GM20000 (cell line): ENCODE data around the gene SREBF1.

ENCODE experiments used
- DNase-seq: peaks from one replicate; pipeline ENCODE4 v3.0.0; 2012; ENCODE audit warnings: low spot score
- CTCF ChIP-seq: IDR thresholded peaks from 2 replicates; pipeline ENCODE4 v1.5.1; 2012; ENCODE audit warnings: mild to moderate bottlenecking, control low read depth; ENCODE audit errors: extremely low read depth, missing control alignments

Gene SREBF1

DNA sequence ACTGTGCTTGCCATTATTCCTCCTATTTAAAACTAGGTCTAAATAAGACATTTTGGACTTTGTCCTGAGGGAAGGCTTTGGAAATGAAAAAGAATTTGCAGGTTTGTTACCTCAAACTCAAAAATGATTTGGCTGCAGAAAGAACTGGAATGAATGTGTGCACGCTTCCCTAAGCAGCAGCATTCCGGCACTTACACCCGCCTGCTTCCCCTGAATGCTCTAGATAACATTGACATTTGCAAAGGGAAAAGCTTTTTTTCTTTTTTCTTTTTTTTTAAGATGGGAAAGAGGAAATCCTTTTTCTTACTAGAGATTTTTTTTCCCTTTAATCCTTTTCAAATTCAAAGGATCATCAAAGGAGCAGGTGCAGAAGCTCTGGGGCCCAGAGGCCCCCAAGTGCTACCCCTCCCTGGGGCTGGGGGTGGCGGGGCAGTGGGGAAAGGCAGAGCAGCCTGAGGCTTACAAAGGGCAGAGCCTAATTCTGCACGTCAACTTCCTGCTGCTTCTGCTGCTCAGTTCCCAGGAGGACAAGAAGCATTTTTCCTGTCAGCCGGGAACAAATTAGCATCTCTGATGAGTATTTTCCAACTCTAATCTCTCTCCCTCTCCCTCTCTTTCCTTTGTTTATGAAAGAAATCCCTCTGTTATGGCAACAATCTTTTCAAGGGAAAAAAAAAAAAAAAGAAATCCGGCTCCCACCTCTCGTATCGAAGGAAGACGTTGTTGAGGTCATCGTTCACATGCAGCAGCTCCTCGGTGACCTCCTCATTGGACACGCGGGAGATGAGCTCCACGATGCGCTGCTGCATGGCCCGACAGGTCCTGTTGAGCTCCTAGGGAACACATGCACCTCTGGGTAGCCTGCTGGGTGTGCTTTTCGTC is 32.1 kb upstream of the SREBF1 start:
- TF ChIP-seq CTCF, result no peak
- DNase-seq, result no peak

DNA sequence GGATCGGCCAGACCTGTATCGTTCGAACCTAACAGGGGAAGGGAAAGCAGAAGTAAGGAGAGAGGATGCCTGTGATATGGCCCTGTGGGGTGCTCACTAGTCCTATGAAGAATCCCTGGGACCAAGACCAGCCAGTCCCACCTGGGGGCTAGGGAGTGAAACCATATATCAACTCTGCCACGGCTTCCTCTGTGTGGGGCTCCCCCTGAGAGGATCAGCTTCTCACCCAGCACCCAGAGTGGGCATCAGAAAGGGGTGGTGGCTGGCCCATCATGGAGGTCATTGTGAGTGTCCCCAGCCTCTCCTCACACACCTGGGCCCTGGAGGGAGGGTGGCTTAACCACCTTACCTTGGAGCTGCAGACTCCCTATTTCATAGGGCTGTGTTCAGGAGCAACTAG is 30.1 kb upstream of the SREBF1 start:
- no peak for DNase-seq
- TF ChIP-seq CTCF, result no peak

GRCh38 chr17:17866425-17866824 is 29.6 kb upstream of the SREBF1 start:
- no peak for TF ChIP-seq CTCF
- DNase-seq, result no peak

GRCh38 chr17:17865035-17865434 is 28.2 kb upstream of the SREBF1 start:
- TF ChIP-seq CTCF, result no peak
- DNase-seq, result no peak

- TF ChIP-seq CTCF, result no peak
- DNase-seq, result no peak
Observed at GRCh38 chr17:17860766-17861107, 24.0 kb upstream of the SREBF1 start.

GRCh38 chr17:17859909-17860765 is 23.4 kb upstream of the SREBF1 start:
- TF ChIP-seq CTCF, result peak; percentile 93
- peak; percentile 79 for DNase-seq

DNA sequence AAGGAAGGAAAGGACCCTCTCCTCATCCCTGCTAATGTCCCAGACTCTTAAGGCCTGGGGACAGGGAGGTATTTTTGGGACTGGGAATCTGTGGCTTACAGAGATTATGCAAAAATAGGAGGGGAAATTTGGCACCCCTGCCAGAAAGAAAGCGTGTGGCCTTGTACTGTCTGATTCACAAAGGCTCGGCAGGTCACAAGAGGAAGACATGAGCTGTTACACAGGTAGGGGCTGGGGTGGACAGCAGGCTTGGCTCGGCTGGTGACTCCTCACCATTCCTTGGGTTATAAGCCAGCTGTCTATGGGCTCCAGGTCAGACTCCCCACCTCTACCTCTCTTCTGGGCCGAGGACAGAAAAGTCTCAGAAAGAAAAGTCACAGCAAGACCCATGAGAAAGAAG is 20.7 kb upstream of the SREBF1 start:
- TF ChIP-seq CTCF, result no peak
- DNase-seq, result no peak
